HEK293 (cell line): ENCODE measurements around the gene PSD4.

Experiments
- EGR2 ChIP-seq: fragments of 450-650 bp; formaldehyde crosslinking; IDR thresholded peaks from 2 replicates; pipeline ENCODE4 v1.5.1; 2016; ENCODE audit warnings: low read depth, missing biosample characterization, missing genetic modification characterization
- RBAK ChIP-seq: fragments of 450-650 bp; formaldehyde crosslinking; IDR thresholded peaks from 2 replicates; pipeline ENCODE4 v1.5.1; 2016; ENCODE audit warnings: missing biosample characterization, missing genetic modification characterization
- SETDB1 ChIP-seq: IDR thresholded peaks from one replicate; pipeline ENCODE4 v1.6.1; 2017; ENCODE audit warnings: mild to moderate bottlenecking, low read length, moderate library complexity, mixed read lengths; ENCODE audit not compliant: insufficient read length
- ZBTB48 ChIP-seq: fragments of 450-650 bp; formaldehyde crosslinking; IDR thresholded peaks from 2 replicates; pipeline ENCODE4 v1.5.1; 2016; ENCODE audit warnings: missing biosample characterization, missing genetic modification characterization
- ZFP37 ChIP-seq: fragments of 450-650 bp; formaldehyde crosslinking; IDR thresholded peaks from 2 replicates; pipeline ENCODE4 v1.5.1; 2016; ENCODE audit warnings: missing biosample characterization, missing genetic modification characterization
- ZNF223 ChIP-seq: fragments of 450-650 bp; formaldehyde crosslinking; IDR thresholded peaks from 2 replicates; pipeline ENCODE4 v1.5.1; 2016; ENCODE audit warnings: missing biosample characterization, missing genetic modification characterization
- ZNF404 ChIP-seq: fragments of 450-650 bp; formaldehyde crosslinking; IDR thresholded peaks from 2 replicates; pipeline ENCODE4 v1.5.1; 2017; ENCODE audit warnings: missing biosample characterization, missing genetic modification characterization
- TF ChIP-seq, protein P1 (sequence below): fragments of 450-650 bp; formaldehyde crosslinking; IDR thresholded peaks from 2 replicates; pipeline ENCODE4 v1.5.1; 2016; ENCODE audit warnings: missing biosample characterization, missing genetic modification characterization
- TF ChIP-seq, protein P2 (sequence below): fragments of 450-650 bp; IDR thresholded peaks from 2 replicates; pipeline ENCODE4 v1.5.1; 2018; ENCODE audit warnings: missing biosample characterization, mild to moderate bottlenecking, missing genetic modification characterization

DNA sequence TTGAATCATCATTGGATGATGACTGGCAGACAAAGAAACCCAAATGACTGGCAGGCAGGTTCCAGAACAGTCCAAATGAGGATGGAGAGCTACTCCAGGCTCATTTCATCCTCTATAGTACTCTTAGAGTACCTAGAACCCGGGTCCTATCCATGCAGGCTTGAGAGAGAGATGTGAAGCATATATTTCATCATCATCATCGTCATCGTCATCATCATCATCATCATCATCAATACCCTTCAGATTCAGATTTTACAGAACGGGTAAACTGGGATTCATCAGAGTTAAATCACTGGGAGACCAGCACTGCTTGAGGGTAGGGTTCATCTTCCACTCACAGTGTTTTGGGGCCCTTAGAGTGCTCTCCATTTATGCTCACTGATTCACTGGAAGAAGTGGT is 52.7 kb downstream of the PSD4 start:
- TF ChIP-seq ZFP37: no peak
- TF ChIP-seq, protein P1, sequence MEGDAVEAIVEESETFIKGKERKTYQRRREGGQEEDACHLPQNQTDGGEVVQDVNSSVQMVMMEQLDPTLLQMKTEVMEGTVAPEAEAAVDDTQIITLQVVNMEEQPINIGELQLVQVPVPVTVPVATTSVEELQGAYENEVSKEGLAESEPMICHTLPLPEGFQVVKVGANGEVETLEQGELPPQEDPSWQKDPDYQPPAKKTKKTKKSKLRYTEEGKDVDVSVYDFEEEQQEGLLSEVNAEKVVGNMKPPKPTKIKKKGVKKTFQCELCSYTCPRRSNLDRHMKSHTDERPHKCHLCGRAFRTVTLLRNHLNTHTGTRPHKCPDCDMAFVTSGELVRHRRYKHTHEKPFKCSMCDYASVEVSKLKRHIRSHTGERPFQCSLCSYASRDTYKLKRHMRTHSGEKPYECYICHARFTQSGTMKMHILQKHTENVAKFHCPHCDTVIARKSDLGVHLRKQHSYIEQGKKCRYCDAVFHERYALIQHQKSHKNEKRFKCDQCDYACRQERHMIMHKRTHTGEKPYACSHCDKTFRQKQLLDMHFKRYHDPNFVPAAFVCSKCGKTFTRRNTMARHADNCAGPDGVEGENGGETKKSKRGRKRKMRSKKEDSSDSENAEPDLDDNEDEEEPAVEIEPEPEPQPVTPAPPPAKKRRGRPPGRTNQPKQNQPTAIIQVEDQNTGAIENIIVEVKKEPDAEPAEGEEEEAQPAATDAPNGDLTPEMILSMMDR (tag by site-specific recombination): no peak
- no peak for TF ChIP-seq ZNF404
- TF ChIP-seq SETDB1: no peak
- no peak for TF ChIP-seq RBAK (tag by site-specific recombination)
- no peak for TF ChIP-seq ZNF223 (tag by site-specific recombination)
- TF ChIP-seq ZBTB48 (tag by site-specific recombination): no peak
- TF ChIP-seq EGR2: no peak
- TF ChIP-seq, protein P2, sequence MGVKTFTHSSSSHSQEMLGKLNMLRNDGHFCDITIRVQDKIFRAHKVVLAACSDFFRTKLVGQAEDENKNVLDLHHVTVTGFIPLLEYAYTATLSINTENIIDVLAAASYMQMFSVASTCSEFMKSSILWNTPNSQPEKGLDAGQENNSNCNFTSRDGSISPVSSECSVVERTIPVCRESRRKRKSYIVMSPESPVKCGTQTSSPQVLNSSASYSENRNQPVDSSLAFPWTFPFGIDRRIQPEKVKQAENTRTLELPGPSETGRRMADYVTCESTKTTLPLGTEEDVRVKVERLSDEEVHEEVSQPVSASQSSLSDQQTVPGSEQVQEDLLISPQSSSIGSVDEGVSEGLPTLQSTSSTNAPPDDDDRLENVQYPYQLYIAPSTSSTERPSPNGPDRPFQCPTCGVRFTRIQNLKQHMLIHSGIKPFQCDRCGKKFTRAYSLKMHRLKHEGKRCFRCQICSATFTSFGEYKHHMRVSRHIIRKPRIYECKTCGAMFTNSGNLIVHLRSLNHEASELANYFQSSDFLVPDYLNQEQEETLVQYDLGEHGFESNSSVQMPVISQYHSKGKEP: no peak
